IMR-90 (cell line): ENCODE data around the gene ERICH6. TPM values are rescaled to one million over a fixed set of nuclear protein-coding genes. Genes with fewer than 3 reads are reported as not detected.
A peak's percentile ranks its signal among the peaks of the same experiment; 100 is the strongest.

Experiments
- ATAC-seq: fragments of 200-7000 bp; cut with Tn5 transposase; 2 replicates; pipeline ENCODE4 v1.9.1; 2020; ENCODE audit warnings: low read depth, mild to moderate bottlenecking, moderate library complexity
- BruUV-seq: library from RNA; stranded (reverse); fragments of 400-500 nt; replicated peaks from 2 replicates; lab custom pipeline; 2021; lab: Mats Ljungman, UMichigan
- CTCF ChIA-PET: fragments of 300-600 bp; formaldehyde crosslinking; extraction: SDS; loops from one replicate; lab custom pipeline; 2021; ENCODE audit warnings: antibody characterized with exemption; lab: Yijun Ruan, JAX
- POLR2A ChIA-PET: fragments of 300-600 bp; sonication (Branson Sonifier 250); formaldehyde crosslinking; loops from one replicate; lab custom pipeline; 2022; ENCODE audit warnings: antibody characterized with exemption; ENCODE audit not compliant: unreplicated experiment; lab: Charles Lee
- DNase-seq: peaks from one replicate; pipeline ENCODE4 v3.0.0; 2013
- H2AFZ ChIP-seq: replicated peaks from 2 replicates; pipeline ENCODE3; 2013; ENCODE audit warnings: low read length, mild to moderate bottlenecking; ENCODE audit not compliant: poor library complexity
- H2AK5ac ChIP-seq: 2 replicates; pipeline ENCODE4 v1.6.1; 2013; ENCODE audit warnings: low read depth, low read length, inconsistent platforms
- H2AK9ac ChIP-seq: replicated peaks from 2 replicates; pipeline ENCODE3; 2013; ENCODE audit warnings: mild to moderate bottlenecking, low read depth, low read length, moderate library complexity; ENCODE audit not compliant: poor library complexity
- H2BK120ac ChIP-seq: 2 replicates; pipeline ENCODE4 v1.6.1; 2013; ENCODE audit warnings: low read depth, low read length, inconsistent platforms
- H2BK15ac ChIP-seq: 3 replicates; pipeline ENCODE4 v1.6.1; 2013; ENCODE audit warnings: low read depth, low read length, inconsistent platforms
- H2BK20ac ChIP-seq: 2 replicates; pipeline ENCODE4 v1.6.1; 2013; ENCODE audit warnings: low read depth, mild to moderate bottlenecking, inconsistent platforms, low read length, moderate library complexity
- H2BK5ac ChIP-seq: 2 replicates; pipeline ENCODE4 v1.6.1; 2013; ENCODE audit warnings: mild to moderate bottlenecking, low read depth, low read length, inconsistent platforms; ENCODE audit not compliant: poor library complexity, severe bottlenecking
- H3K14ac ChIP-seq: replicated peaks from 2 replicates; pipeline ENCODE4 v1.6.1; 2013; ENCODE audit warnings: low read depth, low read length, inconsistent platforms
- H3K18ac ChIP-seq: 2 replicates; pipeline ENCODE4 v1.6.1; 2013; ENCODE audit warnings: low read depth, low read length, control low read depth
- H3K23ac ChIP-seq: 2 replicates; pipeline ENCODE4 v1.6.1; 2013; ENCODE audit warnings: low read depth, low read length, inconsistent platforms
- H3K27ac ChIP-seq: 2 replicates; pipeline ENCODE4 v1.5.1; 2013; ENCODE audit warnings: mild to moderate bottlenecking, control low read depth, low read length; ENCODE audit not compliant: insufficient read depth
- H3K27me3 ChIP-seq: 2 replicates; pipeline ENCODE4 v1.6.1; 2013; ENCODE audit warnings: low read length; ENCODE audit not compliant: control insufficient read depth, insufficient read depth
- H3K36me3 ChIP-seq: 2 replicates; pipeline ENCODE4 v1.6.1; 2013; ENCODE audit warnings: low read length, mixed read lengths; ENCODE audit not compliant: control insufficient read depth, insufficient read depth
- H3K4ac ChIP-seq: 2 replicates; pipeline ENCODE4 v1.6.1; 2013; ENCODE audit warnings: low read depth, low read length, inconsistent platforms
- H3K4me1 ChIP-seq: 2 replicates; pipeline ENCODE4 v1.6.1; 2013; ENCODE audit warnings: low read length, mixed read lengths; ENCODE audit not compliant: control insufficient read depth, insufficient read depth
- H3K4me2 ChIP-seq: 2 replicates; pipeline ENCODE4 v1.6.1; 2013; ENCODE audit warnings: low read depth, mild to moderate bottlenecking, control low read depth, low read length, moderate library complexity
- H3K4me3 ChIP-seq: 2 replicates; pipeline ENCODE4 v1.5.1; 2013; ENCODE audit warnings: low read depth, mild to moderate bottlenecking, control low read depth, low read length, moderate library complexity; ENCODE audit not compliant: insufficient read depth
- H3K56ac ChIP-seq: 2 replicates; pipeline ENCODE4 v1.6.1; 2013; ENCODE audit warnings: low read length, inconsistent platforms; ENCODE audit not compliant: insufficient read depth; ENCODE audit errors: extremely low read depth
- H3K79me1 ChIP-seq, 2 experiments: 2 replicates each; pipeline ENCODE4 v1.6.1; 2013; ENCODE audit warnings: low read length in 2 of 2, inconsistent platforms in 1 of 2, low read depth in 1 of 2
- H3K9ac ChIP-seq: 2 replicates; pipeline ENCODE4 v1.6.1; 2013; ENCODE audit warnings: low read depth, low read length, control low read depth
- H3K9me1 ChIP-seq: 2 replicates; pipeline ENCODE4 v1.6.1; 2013; ENCODE audit warnings: low read length, inconsistent platforms; ENCODE audit not compliant: insufficient read depth
- H3K9me3 ChIP-seq: 2 replicates; pipeline ENCODE4 v1.6.1; 2013; ENCODE audit warnings: low read length; ENCODE audit not compliant: control insufficient read depth, insufficient read depth
- H4K20me1 ChIP-seq: 2 replicates; pipeline ENCODE4 v1.6.1; 2013; ENCODE audit warnings: low read length, inconsistent platforms; ENCODE audit not compliant: insufficient read depth
- H4K5ac ChIP-seq: 2 replicates; pipeline ENCODE4 v1.6.1; 2013; ENCODE audit warnings: mild to moderate bottlenecking, low read depth, low read length, control low read depth
- H4K8ac ChIP-seq, 2 experiments: 2 replicates each; pipeline ENCODE4 v1.6.1; 2013; ENCODE audit warnings: low read depth in 2 of 2, low read length in 2 of 2, control low read depth in 1 of 2, inconsistent platforms in 1 of 2
- H4K91ac ChIP-seq: 2 replicates; pipeline ENCODE4 v1.6.1; 2013; ENCODE audit warnings: low read depth, low read length, inconsistent platforms; ENCODE audit not compliant: insufficient read depth
- POLR2A ChIP-seq: IDR thresholded peaks from 2 replicates; pipeline ENCODE4 v1.6.1; 2012; ENCODE audit warnings: mild to moderate bottlenecking, low read depth, low read length
- RAD21 ChIP-seq: IDR thresholded peaks from 2 replicates; pipeline ENCODE4 v1.6.1; 2012; ENCODE audit warnings: low read length, improper control_type of control experiment
- RCOR1 ChIP-seq: IDR thresholded peaks from 2 replicates; pipeline ENCODE4 v1.6.1; 2012; ENCODE audit warnings: mild to moderate bottlenecking, low read length, improper control_type of control experiment; ENCODE audit not compliant: insufficient replicate concordance
- USF2 ChIP-seq: fragments of 150-350 bp; IDR thresholded peaks from 2 replicates; pipeline ENCODE4 v1.6.1; 2017; ENCODE audit warnings: mild to moderate bottlenecking, antibody characterized with exemption, low read length, low read depth
- dilution Hi-C: fragments of 300-500 bp; cut with HindIII; formaldehyde crosslinking; loops from one replicate; pipeline ENCODE4 v1.14.3; 2018; ENCODE audit warnings: low sequenced_read_pairs; ENCODE audit not compliant: unreplicated experiment
- in situ Hi-C: fragments of 300-500 bp; cut with MboI; formaldehyde crosslinking; loops from 3 replicates; pipeline ENCODE4 v1.14.3; 2019; ENCODE audit warnings: low sequenced_read_pairs, inconsistent platforms, mixed read lengths
- intact Hi-C: fragments of 100-400 bp; cut with micrococcal nuclease; formaldehyde crosslinking; loops from 2 replicates; pipeline ENCODE4 v1.10.0; 2022
- polyA plus RNA-seq, 3 experiments: library from polyadenylated mRNA; depleted of rRNA; stranded (reverse); fragments of >200 nt; gene quantifications; 2 replicates each; pipeline ENCODE4 v1.2.3, GENCODE V29; 2012; ENCODE audit warnings: low replicate concordance in 1 of 3
- total RNA-seq: library from RNA; depleted of rRNA; stranded (reverse); fragments of >200 nt; gene quantifications from 2 replicates; pipeline ENCODE4 v1.2.3, GENCODE V29; 2012
- TF ChIP-seq, protein P1 (sequence below): conservative IDR thresholded peaks from 2 replicates; pipeline ENCODE4 v1.5.1; 2012; ENCODE audit warnings: mild to moderate bottlenecking, low read depth, low read length, improper control_type of control experiment

The ERICH6 gene
- total and polyA plus RNA-seq, 2 of the 4 experiments (the other 2 are of a cell fraction): under 0.01 TPM; not detected in 1

GRCh38 chr3:150682824-150683223 is 20.9 kb downstream of the ERICH6 start:
- Histone ChIP-seq H3K9me3 (no peaks in the 10 kb centered on the region), H3K4ac (no peak overlapping the region), H3K4me1 (no peaks in the 10 kb centered on the region), H4K8ac (no peak overlapping the region), H2BK120ac (no peak overlapping the region), H3K27me3 (peaks cover 5% of the 10 kb centered on the region), H3K18ac (no peak overlapping the region), H2AK5ac (no peak overlapping the region), H4K91ac (no peak overlapping the region), H3K4me3 (no peak overlapping the region), H2BK20ac (no peak overlapping the region), H3K23ac (no peak overlapping the region), H2BK15ac (no peak overlapping the region), H2AFZ (peak overlapping the region; percentile 14), H3K9ac (no peak overlapping the region), H3K36me3 (no peaks in the 10 kb centered on the region), H3K56ac (no peak overlapping the region), H3K79me1 (no peaks in the 10 kb centered on the region), H3K14ac (no peak overlapping the region), H4K20me1 (no peaks in the 10 kb centered on the region), H4K5ac (no peak overlapping the region), H2AK9ac (no peak overlapping the region), H3K4me2 (no peak overlapping the region), H2BK5ac (no peak overlapping the region), H3K9me1 (no peaks in the 10 kb centered on the region; the same call in 1 of the 2 replicates), H3K27ac (no peak overlapping the region)
- no peak for TF ChIP-seq USF2
- TF ChIP-seq, protein P1, sequence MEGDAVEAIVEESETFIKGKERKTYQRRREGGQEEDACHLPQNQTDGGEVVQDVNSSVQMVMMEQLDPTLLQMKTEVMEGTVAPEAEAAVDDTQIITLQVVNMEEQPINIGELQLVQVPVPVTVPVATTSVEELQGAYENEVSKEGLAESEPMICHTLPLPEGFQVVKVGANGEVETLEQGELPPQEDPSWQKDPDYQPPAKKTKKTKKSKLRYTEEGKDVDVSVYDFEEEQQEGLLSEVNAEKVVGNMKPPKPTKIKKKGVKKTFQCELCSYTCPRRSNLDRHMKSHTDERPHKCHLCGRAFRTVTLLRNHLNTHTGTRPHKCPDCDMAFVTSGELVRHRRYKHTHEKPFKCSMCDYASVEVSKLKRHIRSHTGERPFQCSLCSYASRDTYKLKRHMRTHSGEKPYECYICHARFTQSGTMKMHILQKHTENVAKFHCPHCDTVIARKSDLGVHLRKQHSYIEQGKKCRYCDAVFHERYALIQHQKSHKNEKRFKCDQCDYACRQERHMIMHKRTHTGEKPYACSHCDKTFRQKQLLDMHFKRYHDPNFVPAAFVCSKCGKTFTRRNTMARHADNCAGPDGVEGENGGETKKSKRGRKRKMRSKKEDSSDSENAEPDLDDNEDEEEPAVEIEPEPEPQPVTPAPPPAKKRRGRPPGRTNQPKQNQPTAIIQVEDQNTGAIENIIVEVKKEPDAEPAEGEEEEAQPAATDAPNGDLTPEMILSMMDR: no peak
- TF ChIP-seq POLR2A: no peak
- TF ChIP-seq RCOR1: no peak
- TF ChIP-seq RAD21: no peak
- BruUV-seq: no TSS peak
- ATAC-seq: no peak
- in situ Hi-C loops: no loop called here
- intact Hi-C loops: no loop called here
- no peak for DNase-seq
- POLR2A ChIA-PET: no interaction called here
- CTCF ChIA-PET: no interaction called here
- dilution Hi-C loops: no loop called here
